Bronchial epithelial cell (primary cell): ENCODE measurements around the gene BBX. TPM values are rescaled to one million over a fixed set of nuclear protein-coding genes. Genes with fewer than 3 reads are reported as not detected.

Experiments
- DNase-seq: peaks from one replicate; pipeline ENCODE4 v3.0.0-alpha.2; 2010; ENCODE audit warnings: low read depth
- FAIRE-seq: peaks from 2 replicates; lab custom pipeline; 2011; peaks lifted over from hg19 to GRCh38; lab: Jason Lieb, UNC
- H3K27me3 ChIP-seq: 2 replicates; pipeline ENCODE4 v1.5.1; 2011; ENCODE audit warnings: low read length; ENCODE audit not compliant: control insufficient read depth, insufficient read depth
- H3K36me3 ChIP-seq: 2 replicates; pipeline ENCODE4 v1.5.1; 2011; ENCODE audit warnings: low read length; ENCODE audit not compliant: control insufficient read depth, insufficient read depth
- H3K4me3 ChIP-seq: 2 replicates; pipeline ENCODE4 v1.5.1; 2011; ENCODE audit warnings: mild to moderate bottlenecking, low read depth, low read length, control low read depth
- total RNA-seq: library from RNA; depleted of rRNA; stranded (reverse); fragments of >200 nt; gene quantifications from 2 replicates; pipeline ENCODE4 v1.2.1, GENCODE V29; 2014
- TF ChIP-seq, protein P1 (sequence below): IDR thresholded peaks from 2 replicates; pipeline ENCODE4 v1.5.1; 2011; ENCODE audit warnings: mild to moderate bottlenecking, moderate library complexity, low read length, control low read depth, inconsistent platforms; ENCODE audit not compliant: insufficient read depth, severe bottlenecking

Gene BBX
- total RNA-seq, 1 donor from 2014 or later, result 49.5 TPM

DNA sequence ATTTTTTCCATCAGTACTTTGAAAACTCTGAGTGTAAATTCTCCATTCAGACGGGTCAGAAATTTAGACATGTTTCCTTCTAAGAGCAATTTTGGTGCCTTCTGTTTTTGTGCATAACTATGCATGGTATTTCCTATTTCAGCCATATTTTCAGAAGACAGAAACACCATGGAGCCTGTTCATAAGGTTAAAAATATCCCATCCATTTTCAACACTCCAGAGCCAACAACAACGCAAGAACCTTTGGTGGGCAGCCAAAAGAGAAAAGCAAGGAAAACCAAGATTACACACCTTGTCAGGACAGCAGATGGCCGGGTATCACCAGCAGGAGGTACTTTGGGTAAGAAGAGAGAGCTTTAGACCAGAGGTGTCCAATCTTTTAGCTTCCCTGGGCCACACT lies 275.6 kb downstream of the BBX start:
- TF ChIP-seq, protein P1, sequence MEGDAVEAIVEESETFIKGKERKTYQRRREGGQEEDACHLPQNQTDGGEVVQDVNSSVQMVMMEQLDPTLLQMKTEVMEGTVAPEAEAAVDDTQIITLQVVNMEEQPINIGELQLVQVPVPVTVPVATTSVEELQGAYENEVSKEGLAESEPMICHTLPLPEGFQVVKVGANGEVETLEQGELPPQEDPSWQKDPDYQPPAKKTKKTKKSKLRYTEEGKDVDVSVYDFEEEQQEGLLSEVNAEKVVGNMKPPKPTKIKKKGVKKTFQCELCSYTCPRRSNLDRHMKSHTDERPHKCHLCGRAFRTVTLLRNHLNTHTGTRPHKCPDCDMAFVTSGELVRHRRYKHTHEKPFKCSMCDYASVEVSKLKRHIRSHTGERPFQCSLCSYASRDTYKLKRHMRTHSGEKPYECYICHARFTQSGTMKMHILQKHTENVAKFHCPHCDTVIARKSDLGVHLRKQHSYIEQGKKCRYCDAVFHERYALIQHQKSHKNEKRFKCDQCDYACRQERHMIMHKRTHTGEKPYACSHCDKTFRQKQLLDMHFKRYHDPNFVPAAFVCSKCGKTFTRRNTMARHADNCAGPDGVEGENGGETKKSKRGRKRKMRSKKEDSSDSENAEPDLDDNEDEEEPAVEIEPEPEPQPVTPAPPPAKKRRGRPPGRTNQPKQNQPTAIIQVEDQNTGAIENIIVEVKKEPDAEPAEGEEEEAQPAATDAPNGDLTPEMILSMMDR, result no peak
- no peak for FAIRE-seq
- Histone ChIP-seq H3K36me3 (peaks cover 14% of the 10 kb centered on the region), H3K4me3 (no peak overlapping the region), H3K27me3 (no peaks in the 10 kb centered on the region)
- DNase-seq, result no peak

DNA sequence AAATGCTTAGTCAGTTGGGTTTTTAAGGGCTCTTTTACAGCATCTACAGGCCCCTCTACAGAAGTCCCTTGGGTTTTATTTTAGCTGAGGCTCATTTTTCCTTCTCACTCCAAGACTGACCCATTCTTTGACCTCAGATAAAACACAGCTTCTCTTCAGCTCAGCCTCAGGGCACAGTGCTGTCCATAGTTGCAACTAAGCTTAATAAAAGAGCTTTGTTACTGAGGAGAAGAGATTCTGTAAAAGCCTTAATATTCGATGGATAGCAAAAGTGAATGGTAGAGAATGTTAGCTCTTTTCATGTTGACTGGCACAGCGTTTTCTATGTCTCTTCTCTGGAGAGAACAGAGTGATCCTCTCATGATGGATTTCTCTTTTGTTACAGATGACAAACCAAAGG lies 277.9 kb downstream of the BBX start:
- DNase-seq, result no peak
- no peak for FAIRE-seq
- H3K36me3 ChIP-seq, result peaks cover 18% of the 10 kb centered on the region
- TF ChIP-seq, protein P1, result no peak
- H3K27me3 ChIP-seq, result no peaks in the 10 kb centered on the region
- no peak overlapping the region for H3K4me3 ChIP-seq

DNA sequence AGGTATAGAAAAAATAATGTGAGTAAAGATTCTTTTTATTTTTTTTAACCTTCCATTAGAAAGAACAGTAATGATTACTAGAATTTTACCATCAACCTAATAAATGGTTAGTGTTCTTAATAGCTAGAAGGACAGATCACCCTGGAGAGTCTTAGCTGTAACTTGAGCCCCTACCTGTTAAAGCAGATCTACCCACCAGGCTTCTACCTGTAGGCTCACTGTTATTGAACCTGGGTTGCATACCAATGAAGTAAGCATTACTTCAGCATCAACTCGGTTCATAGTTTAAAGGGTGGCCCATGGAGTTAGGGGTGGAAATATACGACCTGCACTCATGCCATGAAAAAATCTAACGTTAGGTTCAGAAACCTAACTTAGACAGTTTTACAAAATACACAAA lies 280.4 kb downstream of the BBX start:
- Histone ChIP-seq H3K36me3 (peaks cover 21% of the 10 kb centered on the region), H3K27me3 (no peaks in the 10 kb centered on the region), H3K4me3 (no peak overlapping the region)
- DNase-seq (no peak), FAIRE-seq (no peak)
- TF ChIP-seq, protein P1, result no peak

DNA sequence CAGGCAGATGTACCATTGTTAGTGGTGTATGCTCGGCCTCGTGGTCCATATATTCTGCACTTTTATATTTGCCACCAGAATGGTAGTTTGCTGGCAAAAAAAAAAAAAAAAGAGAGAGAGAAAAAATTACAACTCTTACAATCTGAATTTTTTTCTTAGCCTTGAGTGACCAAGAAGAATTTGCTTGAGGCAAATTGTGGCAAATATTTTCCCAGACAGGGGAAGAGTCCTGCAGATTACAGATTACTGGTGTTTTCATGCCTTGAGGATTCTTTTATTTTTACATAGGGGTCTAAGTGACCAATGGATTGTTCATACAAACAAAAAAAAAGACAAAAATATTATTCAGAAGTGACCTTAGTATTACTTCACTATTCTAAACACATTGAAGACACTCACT lies 283.3 kb downstream of the BBX start:
- no peak overlapping the region for H3K4me3 ChIP-seq
- TF ChIP-seq, protein P1, result no peak
- H3K27me3 ChIP-seq, result no peaks in the 10 kb centered on the region
- FAIRE-seq, result no peak
- no peak for DNase-seq
- H3K36me3 ChIP-seq, result peaks cover 17% of the 10 kb centered on the region

DNA sequence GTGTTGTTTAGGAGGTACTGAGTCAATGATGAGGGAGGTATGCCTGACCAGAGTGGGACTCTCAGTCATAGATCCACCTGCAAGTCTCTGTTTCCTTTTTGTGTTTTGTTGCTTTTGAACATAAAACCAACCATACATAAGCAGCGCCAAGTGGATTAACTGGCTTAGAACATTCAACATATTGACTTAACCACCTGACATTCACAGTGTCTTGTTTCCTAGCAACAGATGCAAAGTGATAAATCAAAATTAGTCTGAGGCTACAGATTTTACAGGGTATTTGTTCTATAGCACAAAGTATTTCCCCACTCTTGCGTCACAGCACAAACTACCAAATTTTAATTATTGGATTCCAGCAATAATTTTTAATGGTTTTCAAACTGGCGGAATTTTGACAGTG lies 283.8 kb downstream of the BBX start:
- no peak overlapping the region for H3K4me3 ChIP-seq
- H3K27me3 ChIP-seq, result no peaks in the 10 kb centered on the region
- DNase-seq, result no peak
- peaks cover 13% of the 10 kb centered on the region for H3K36me3 ChIP-seq
- TF ChIP-seq, protein P1, result no peak
- no peak for FAIRE-seq
